Glutamatergic neuron (in vitro differentiated cells): Measurements from ENCODE around the gene UBE2D2. TPM values are rescaled to one million over a fixed set of nuclear protein-coding genes. Genes with fewer than 3 reads are reported as not detected.

Experiments
- DNase-seq: peaks from one replicate; pipeline ENCODE4 v3.0.0; 2022
- H3K27ac Mint-ChIP-seq: one replicate; pipeline ENCODE4 v1.8.0; 2020; ENCODE audit warnings: mild to moderate bottlenecking, mixed read lengths, inconsistent platforms; ENCODE audit not compliant: unreplicated experiment
- H3K27me3 Mint-ChIP-seq: one replicate; pipeline ENCODE4 v1.8.0; 2020; ENCODE audit warnings: mild to moderate bottlenecking, moderate library complexity, mixed read lengths, inconsistent platforms; ENCODE audit not compliant: unreplicated experiment
- H3K36me3 Mint-ChIP-seq: one replicate; pipeline ENCODE4 v1.8.0; 2020; ENCODE audit warnings: mild to moderate bottlenecking, mixed read lengths, inconsistent platforms; ENCODE audit not compliant: unreplicated experiment
- H3K4me1 Mint-ChIP-seq: one replicate; pipeline ENCODE4 v1.8.0; 2020; ENCODE audit warnings: mild to moderate bottlenecking, low read depth, mixed read lengths, inconsistent platforms; ENCODE audit not compliant: unreplicated experiment
- H3K4me3 Mint-ChIP-seq: one replicate; pipeline ENCODE4 v1.8.0; 2020; ENCODE audit warnings: mild to moderate bottlenecking, mixed read lengths, inconsistent platforms; ENCODE audit not compliant: unreplicated experiment
- H3K9me3 Mint-ChIP-seq: one replicate; pipeline ENCODE4 v1.8.0; 2020; ENCODE audit warnings: mild to moderate bottlenecking, moderate library complexity, mixed read lengths, inconsistent platforms; ENCODE audit not compliant: unreplicated experiment
- CTCF ChIP-seq: fragments of 200-600 bp; sonication (generic); IDR thresholded peaks from one replicate; pipeline ENCODE4 v1.5.0; 2021; ENCODE audit not compliant: partially characterized antibody, unreplicated experiment
- total RNA-seq: library from RNA; stranded (reverse); fragmentation: NEBNext Ultra II Directional; extraction: Animal tissue kit (Norgen Biotek cat#: 25700); gene quantifications from one replicate; pipeline ENCODE4 v1.2.1, GENCODE V29; 2021; ENCODE audit not compliant: unreplicated experiment

Gene UBE2D2
- total RNA-seq, 1 donor from 2014 or later: 188 TPM

DNA sequence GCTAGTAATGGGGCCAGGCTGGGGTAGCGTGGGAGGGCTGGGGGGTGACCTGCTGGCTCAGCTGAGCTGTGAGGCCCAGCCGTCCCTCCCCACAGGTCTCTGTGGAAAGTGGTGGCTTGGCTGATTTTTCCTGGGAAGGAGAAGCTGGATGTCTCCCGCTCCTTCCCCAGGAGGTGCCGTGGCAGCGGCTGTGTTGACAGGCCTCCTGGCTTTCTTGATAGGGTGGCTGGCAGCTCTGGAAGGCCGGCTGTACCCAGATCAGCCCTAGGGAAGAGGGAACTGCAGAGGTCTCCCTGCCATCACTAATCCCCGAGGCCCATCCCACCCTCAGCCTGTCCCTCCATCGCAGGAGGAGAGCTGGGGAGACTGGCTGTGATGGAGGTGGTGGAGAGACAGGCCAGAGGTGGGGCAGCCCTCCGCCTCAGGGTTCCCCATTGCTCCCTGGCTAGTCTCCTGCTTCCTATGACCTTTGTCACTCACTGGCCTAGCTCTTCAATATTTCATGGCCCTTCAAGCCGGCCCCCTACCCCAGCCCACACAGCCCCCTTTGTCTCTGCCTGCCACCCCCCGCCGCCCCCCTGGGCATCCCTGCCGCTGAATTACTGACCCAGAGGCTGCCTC lies 93.8 kb downstream of the UBE2D2 start:
- Mint-ChIP-seq H3K27ac (peak overlapping the region; percentile 55), H3K36me3 (no peaks in the 10 kb centered on the region), H3K4me1 (peaks cover 47% of the 10 kb centered on the region), H3K27me3 (peaks cover 14% of the 10 kb centered on the region), H3K4me3 (peak overlapping the region; percentile 67), H3K9me3 (peaks cover 14% of the 10 kb centered on the region)
- no peak for DNase-seq
- no peak for TF ChIP-seq CTCF

- H3K9me3 Mint-ChIP-seq: peaks cover 14% of the 10 kb centered on the region
- peak overlapping the region; percentile 52 for H3K27ac Mint-ChIP-seq
- H3K27me3 Mint-ChIP-seq: peaks cover 14% of the 10 kb centered on the region
- TF ChIP-seq CTCF: no peak
- H3K4me3 Mint-ChIP-seq: peak overlapping the region; percentile 64
- no peaks in the 10 kb centered on the region for H3K36me3 Mint-ChIP-seq
- DNase-seq: no peak
- peaks cover 50% of the 10 kb centered on the region for H3K4me1 Mint-ChIP-seq
These were observed 94.7 kb downstream of the UBE2D2 start for GRCh38 chr5:139655727-139656271.

GRCh38 chr5:139657363-139658321 lies 96.5 kb downstream of the UBE2D2 start:
- Mint-ChIP-seq H3K27ac (peak overlapping the region; percentile 79), H3K36me3 (no peaks in the 10 kb centered on the region), H3K9me3 (peaks cover 15% of the 10 kb centered on the region), H3K27me3 (peaks cover 17% of the 10 kb centered on the region), H3K4me3 (peak overlapping the region; percentile 35), H3K4me1 (peaks cover 46% of the 10 kb centered on the region)
- no peak for TF ChIP-seq CTCF
- DNase-seq: no peak

GRCh38 chr5:139658501-139658927 lies 97.4 kb downstream of the UBE2D2 start:
- peaks cover 15% of the 10 kb centered on the region for H3K27me3 Mint-ChIP-seq
- no peaks in the 10 kb centered on the region for H3K36me3 Mint-ChIP-seq
- TF ChIP-seq CTCF: no peak
- H3K4me1 Mint-ChIP-seq: peaks cover 42% of the 10 kb centered on the region
- peak overlapping the region; percentile 78 for H3K4me3 Mint-ChIP-seq
- DNase-seq: no peak
- peak overlapping the region; percentile 82 for H3K27ac Mint-ChIP-seq
- peaks cover 17% of the 10 kb centered on the region for H3K9me3 Mint-ChIP-seq
